K562 (cell line): ENCODE measurements around the gene SLC1A5. TPM values are rescaled to one million over a fixed set of nuclear protein-coding genes. Genes with fewer than 3 reads are reported as not detected.
A peak's percentile ranks its signal among the peaks of the same experiment; 100 is the strongest.

Experiments
- BRF1 ChIP-seq: IDR thresholded peaks from 3 replicates; pipeline ENCODE4 v1.6.1; 2011; ENCODE audit warnings: borderline replicate concordance, mild to moderate bottlenecking; ENCODE audit not compliant: insufficient read length; ENCODE audit errors: extremely low read depth
- CHD1 ChIP-seq: fragments of 200-600 bp; sonication (generic); IDR thresholded peaks from one replicate; pipeline ENCODE4 v1.6.1; 2012; ENCODE audit warnings: mild to moderate bottlenecking, moderate library complexity, low read length, inconsistent platforms
- DMBX1 ChIP-seq: fragments of 250-450 bp; sonication (Bioruptor Pico); IDR thresholded peaks from 2 replicates; pipeline ENCODE4 v1.8.0; 2022; ENCODE audit warnings: inconsistent platforms, mild to moderate bottlenecking, moderate library complexity, borderline replicate concordance
- GABPB2 ChIP-seq: fragments of 250-450 bp; sonication (Bioruptor Pico); conservative IDR thresholded peaks from 2 replicates; pipeline ENCODE4 v1.5.1; 2021; ENCODE audit warnings: mild to moderate bottlenecking
- HCFC1 ChIP-seq: IDR thresholded peaks from 2 replicates; pipeline ENCODE4 v1.6.1; 2012; ENCODE audit warnings: low read depth, low read length, improper control_type of control experiment
- HNRNPH1 ChIP-seq: fragments of 200-400 bp; formaldehyde crosslinking; optimal IDR thresholded peaks from 2 replicates; pipeline ENCODE3; 2017; ENCODE audit warnings: low read depth, mild to moderate bottlenecking, low read length, moderate library complexity
- LCOR ChIP-seq: sonication (generic); formaldehyde crosslinking; IDR thresholded peaks from 2 replicates; pipeline ENCODE4 v1.8.0; 2022; ENCODE audit warnings: mild to moderate bottlenecking, missing genetic modification reagents
- MLLT1 ChIP-seq, 2 experiments: fragments of 450-650 bp; IDR thresholded peaks; 2 replicates each; pipeline ENCODE4 v1.6.1; 2016
- MTA2 ChIP-seq: fragments of 450-650 bp; IDR thresholded peaks from 2 replicates; pipeline ENCODE4 v1.6.1; 2016; ENCODE audit warnings: low read depth
- PHTF2 ChIP-seq: fragments of 250-450 bp; sonication (Bioruptor Pico); IDR thresholded peaks from 2 replicates; pipeline ENCODE4 v1.5.0; 2021; ENCODE audit warnings: mild to moderate bottlenecking
- PRPF4 ChIP-seq: fragments of 200-400 bp; formaldehyde crosslinking; IDR thresholded peaks from one replicate; pipeline ENCODE4 v1.6.1; 2017; ENCODE audit warnings: low read length, low read depth, mild to moderate bottlenecking; ENCODE audit not compliant: insufficient read depth, poor library complexity, severe bottlenecking
- PYGO2 ChIP-seq: fragments of 450-650 bp; IDR thresholded peaks from 2 replicates; pipeline ENCODE4 v1.6.1; 2016; ENCODE audit warnings: mild to moderate bottlenecking, missing genetic modification characterization, moderate library complexity, missing compliant biosample characterization
- RAD51 ChIP-seq: fragments of 450-650 bp; IDR thresholded peaks from 2 replicates; pipeline ENCODE4 v1.7.1; 2016; ENCODE audit warnings: low read depth, mild to moderate bottlenecking, borderline replicate concordance
- RBM34 ChIP-seq: fragments of 200-400 bp; formaldehyde crosslinking; IDR thresholded peaks from 2 replicates; pipeline ENCODE4 v1.6.1; 2018; ENCODE audit warnings: low read length, borderline replicate concordance; ENCODE audit not compliant: insufficient read depth
- RREB1 ChIP-seq: fragments of 250-450 bp; sonication (Bioruptor Pico); IDR thresholded peaks from 2 replicates; pipeline ENCODE4 v1.4.0; 2020
- SIN3B ChIP-seq: fragments of 450-650 bp; IDR thresholded peaks from 2 replicates; pipeline ENCODE4 v1.6.1; 2017; ENCODE audit warnings: low read depth, mild to moderate bottlenecking, moderate library complexity
- SMARCC2 ChIP-seq: fragments of 450-650 bp; IDR thresholded peaks from 2 replicates; pipeline ENCODE4 v1.6.1; 2017; ENCODE audit warnings: antibody characterized with exemption, moderate library complexity, mild to moderate bottlenecking, low read depth
- SNRNP70 ChIP-seq: fragments of 200-400 bp; formaldehyde crosslinking; optimal IDR thresholded peaks from 2 replicates; pipeline ENCODE3; 2017; ENCODE audit warnings: low read depth, low read length
- SREBF2 ChIP-seq: sonication (generic); formaldehyde crosslinking; IDR thresholded peaks from 2 replicates; pipeline ENCODE4 v1.4.0; 2020; ENCODE audit warnings: mild to moderate bottlenecking, missing genetic modification reagents
- TCF7L2 ChIP-seq: fragments of 150-350 bp; IDR thresholded peaks from 2 replicates; pipeline ENCODE4 v1.6.1; 2016; ENCODE audit warnings: low read depth, mild to moderate bottlenecking, low read length, moderate library complexity
- ZNF655 ChIP-seq: fragments of 250-450 bp; sonication (Bioruptor Pico); IDR thresholded peaks from 2 replicates; pipeline ENCODE4 v1.5.0; 2021
- polyA plus RNA-seq, 8 experiments: library from polyadenylated mRNA; depleted of rRNA in 4 of 8; stranded (reverse) in 5 of 8; unstranded in 3 of 8; fragments of >200 nt; fragmentation: Nextera tagmentation in 2 of 8; fragmentation: Illumina TruSeq in 1 of 8; extraction: Ambion mirVana in 2 of 8; extraction: Trizol in 1 of 8; gene quantifications; 2 replicates each; pipeline versions ENCODE4 v1.2.1 to v1.2.3, GENCODE V29; 2011 to 2014; ENCODE audit warnings: inconsistent platforms in 1 of 8, missing spikeins in 1 of 8
- total RNA-seq, 7 experiments: library from RNA; depleted of rRNA in 6 of 7; stranded (reverse); fragments of >200 nt in 6 of 7; fragmentation: Illumina TruSeq in 2 of 7; extraction: Trizol in 2 of 7; gene quantifications; 2 replicates each; pipeline versions ENCODE4 v1.2.1 to v1.2.3, GENCODE V29; 2011 to 2021; ENCODE audit warnings: low replicate concordance in 1 of 7

Gene SLC1A5
- total and polyA plus RNA-seq, 9 of the 15 experiments (the other 6 are each of a cell fraction or from before 2014, with no cell fraction given) = 31.2 to 417 (median 134) TPM

- no peak for TF ChIP-seq RREB1 (CRISPR knock-in tag)
- no peak for TF ChIP-seq MTA2
- TF ChIP-seq SMARCC2 = no peak
- TF ChIP-seq PHTF2 = no peak
- TF ChIP-seq PRPF4 = no peak
- TF ChIP-seq LCOR (CRISPR knock-in tag) = peak; percentile 38; the same call in 1 of the 2 replicates
- no peak for TF ChIP-seq RBM34
- TF ChIP-seq CHD1 = no peak
- TF ChIP-seq MLLT1 (IDR thresholded peaks at IDR 0.05) = no peak
- no peak for TF ChIP-seq SREBF2 (CRISPR knock-in tag)
- no peak for TF ChIP-seq PYGO2 (tag)
- TF ChIP-seq SIN3B = no peak
- no peak for TF ChIP-seq SNRNP70
- no peak for TF ChIP-seq BRF1
- no peak for TF ChIP-seq RAD51
- no peak for TF ChIP-seq GABPB2
- no peak for TF ChIP-seq DMBX1 (CRISPR knock-in tag)
- no peak for TF ChIP-seq ZNF655
- peak; percentile 37; the same call in 1 of the 2 replicates for TF ChIP-seq HCFC1
- TF ChIP-seq TCF7L2 = 0 out of 2 replicates have a peak, but pooled peaks have one; percentile 33
- TF ChIP-seq HNRNPH1 = no peak
These were observed 57.3 kb downstream of the SLC1A5 start (continued) for GRCh38 chr19:46731007-46731501.
